ENCODE results near the gene SLC41A3. TPM values are rescaled to one million over a fixed set of nuclear protein-coding genes. Genes with fewer than 3 reads are reported as not detected.
A peak's percentile ranks its signal among the peaks of the same experiment; 100 is the strongest.

Gene SLC41A3
- total and polyA plus RNA-seq, 11 donors: 20.9 to 60.1 (median 46.4) TPM

GRCh38 chr3:126126811-126127431 lies 43.0 kb upstream of the SLC41A3 start:
- H3K36me3 ChIP-seq: peaks cover 0 to 5% (median 0%) of the 10 kb centered on the region in 9 donors
- no peaks in the 10 kb centered on the region for H3K27me3 ChIP-seq
- intact Hi-C loops (cut with DNase I): no loop called here
- H3K4me1 ChIP-seq: no peaks in the 10 kb centered on the region
- no peaks in the 10 kb centered on the region for H3K9me3 ChIP-seq
- no peak overlapping the region for H3K4me3 ChIP-seq
- TF ChIP-seq CTCF (IDR thresholded peaks at IDR 0.05): no peak
- no peak for TF ChIP-seq POLR2A (IDR thresholded peaks at IDR 0.05)
- ATAC-seq: no peak
- 81 to 89% (median 86%) methylated on average over 10 of the region's 10 CpGs for WGBS, 4 donors
- DNase-seq: peak in 2 of 5 donors; percentile 17 to 33
- no peak overlapping the region for H3K27ac ChIP-seq

GRCh38 chr3:126126286-126126685 lies 42.4 kb upstream of the SLC41A3 start:
- H3K27ac ChIP-seq: no peak overlapping the region
- no peaks in the 10 kb centered on the region for H3K27me3 ChIP-seq
- no peaks in the 10 kb centered on the region for H3K9me3 ChIP-seq
- intact Hi-C loops (cut with DNase I): no loop called here
- TF ChIP-seq CTCF (IDR thresholded peaks at IDR 0.05): no peak
- no peak for TF ChIP-seq POLR2A (IDR thresholded peaks at IDR 0.05)
- peak in 2 of 5 donors; percentile 11 to 44 for DNase-seq
- no peaks in the 10 kb centered on the region for H3K4me1 ChIP-seq
- H3K36me3 ChIP-seq: peaks cover 0 to 5% (median 0%) of the 10 kb centered on the region in 9 donors
- 82 to 88% (median 85%) methylated on average over 9 to 12 of the region's 12 CpGs for WGBS, 4 donors
- ATAC-seq: peak in 1 of 4 donors; percentile 5
- no peak overlapping the region for H3K4me3 ChIP-seq

- no peaks in the 10 kb centered on the region for H3K27me3 ChIP-seq
- DNase-seq: peak in 1 of 5 donors; percentile 31
- ATAC-seq: peak in 1 of 4 donors; percentile 3
- no peaks in the 10 kb centered on the region for H3K4me1 ChIP-seq
- H3K4me3 ChIP-seq: no peak overlapping the region
- H3K27ac ChIP-seq: no peak overlapping the region
- H3K36me3 ChIP-seq: peaks cover 0 to 5% (median 0%) of the 10 kb centered on the region in 9 donors
- intact Hi-C loops (cut with DNase I): no loop called here
- 13 to 88% (median 69%) methylated on average over 1 to 2 of the region's 2 CpGs; no CpG with 5 or more reads in 1 of the 4 donors for WGBS, 4 donors
- TF ChIP-seq POLR2A (IDR thresholded peaks at IDR 0.05) (no peak), CTCF (IDR thresholded peaks at IDR 0.05) (no peak)
- H3K9me3 ChIP-seq: no peaks in the 10 kb centered on the region
Observed at GRCh38 chr3:126125781-126126251, 41.9 kb upstream of the SLC41A3 start.

- H3K4me3 ChIP-seq: no peak overlapping the region
- no peak overlapping the region for H3K27ac ChIP-seq
- WGBS, 4 donors: 89 to 91% (median 89%) methylated on average over 4 to 5 of the region's 5 CpGs
- H3K9me3 ChIP-seq: no peaks in the 10 kb centered on the region
- intact Hi-C loops (cut with DNase I): no loop called here
- no peak for TF ChIP-seq CTCF (IDR thresholded peaks at IDR 0.05)
- ATAC-seq (no peak), DNase-seq (peak in 2 of 5 donors; percentile 9 to 38)
- no peaks in the 10 kb centered on the region for H3K27me3 ChIP-seq
- no peaks in the 10 kb centered on the region for H3K4me1 ChIP-seq
- peaks cover 0 to 5% (median 0%) of the 10 kb centered on the region in 9 donors for H3K36me3 ChIP-seq
Observed at GRCh38 chr3:126125341-126125740, 41.4 kb upstream of the SLC41A3 start.

All from heart left ventricle (tissue), 16 donors.